NCI-H748 (cell line): ENCODE measurements around the gene INSIG1.

ENCODE experiments used
- DNase-seq: peaks from one replicate; lab custom pipeline; 2025; ENCODE audit not compliant: unreplicated experiment; lab: John Stamatoyannopoulos, UW

Gene INSIG1

DNA sequence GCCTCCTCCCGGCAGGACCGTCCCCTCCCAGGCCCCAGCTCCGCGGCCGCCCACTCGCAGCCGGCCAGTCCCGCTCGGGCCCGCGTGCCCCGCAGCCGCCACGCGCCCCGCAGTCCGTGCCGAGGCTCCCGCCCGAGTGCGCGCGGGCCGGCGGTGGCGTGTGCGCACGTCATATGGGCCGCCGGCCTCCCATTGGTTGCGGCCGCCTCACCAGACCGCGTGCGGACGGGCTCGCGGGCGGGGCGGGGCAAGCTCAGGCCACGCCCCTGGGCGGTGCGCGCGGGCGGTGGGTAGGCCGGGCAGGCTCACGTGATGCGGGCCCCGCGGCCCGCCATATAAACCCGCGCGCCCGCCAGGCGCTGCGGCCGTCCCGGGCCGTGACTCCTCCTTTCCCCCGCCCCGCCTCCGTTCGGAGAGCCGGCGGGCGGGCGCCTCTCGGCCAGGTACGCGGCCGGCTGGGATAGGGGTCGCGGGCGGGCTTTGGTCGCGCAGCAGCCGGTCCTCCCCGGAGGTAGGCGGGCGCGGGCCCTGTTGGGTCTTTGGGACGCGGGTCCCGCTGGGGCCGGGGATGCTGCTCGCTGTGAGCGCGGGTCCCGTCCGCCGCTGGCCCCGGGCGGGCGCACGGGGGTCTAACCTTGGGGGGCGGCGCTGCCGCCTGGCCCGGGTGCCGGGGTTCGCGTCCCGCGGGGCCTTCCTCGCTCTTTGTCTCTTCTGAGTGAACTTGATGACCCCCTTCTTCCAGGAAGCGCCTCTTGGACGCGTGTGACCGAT, at the start of gene INSIG1:
Gene INSIG1 (plus strand): TSS at position 362 of the 771 bp plus-strand sequence. CDS start 408 bp downstream, at position 770.
- DNase-seq: peak; percentile 94

DNA sequence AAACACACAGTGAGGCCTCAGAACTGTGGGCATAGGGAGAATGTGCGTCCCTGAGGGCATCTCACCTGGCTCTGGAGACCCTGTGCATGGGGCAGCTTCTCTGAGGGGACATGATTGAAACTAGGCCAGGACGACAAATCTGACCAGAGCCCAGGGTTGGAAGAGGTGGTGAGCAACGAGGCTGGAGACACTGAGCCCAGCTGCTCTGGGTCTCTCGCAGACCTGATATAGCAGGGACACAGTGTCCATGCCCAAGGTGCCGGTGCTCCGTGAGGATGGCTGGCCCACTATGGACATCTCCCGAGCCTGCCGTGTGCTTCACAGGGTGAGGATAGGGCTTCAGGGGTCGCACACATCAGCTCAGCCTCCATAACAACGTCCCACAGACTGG, 49.3 kb upstream of the INSIG1 start:
- no peak for DNase-seq

- DNase-seq: no peak
These were observed 45.8 kb upstream of the INSIG1 start for GRCh38 chr7:155251831-155252230.

- no peak for DNase-seq
These were observed 45.2 kb upstream of the INSIG1 start for GRCh38 chr7:155252444-155252887.

DNA sequence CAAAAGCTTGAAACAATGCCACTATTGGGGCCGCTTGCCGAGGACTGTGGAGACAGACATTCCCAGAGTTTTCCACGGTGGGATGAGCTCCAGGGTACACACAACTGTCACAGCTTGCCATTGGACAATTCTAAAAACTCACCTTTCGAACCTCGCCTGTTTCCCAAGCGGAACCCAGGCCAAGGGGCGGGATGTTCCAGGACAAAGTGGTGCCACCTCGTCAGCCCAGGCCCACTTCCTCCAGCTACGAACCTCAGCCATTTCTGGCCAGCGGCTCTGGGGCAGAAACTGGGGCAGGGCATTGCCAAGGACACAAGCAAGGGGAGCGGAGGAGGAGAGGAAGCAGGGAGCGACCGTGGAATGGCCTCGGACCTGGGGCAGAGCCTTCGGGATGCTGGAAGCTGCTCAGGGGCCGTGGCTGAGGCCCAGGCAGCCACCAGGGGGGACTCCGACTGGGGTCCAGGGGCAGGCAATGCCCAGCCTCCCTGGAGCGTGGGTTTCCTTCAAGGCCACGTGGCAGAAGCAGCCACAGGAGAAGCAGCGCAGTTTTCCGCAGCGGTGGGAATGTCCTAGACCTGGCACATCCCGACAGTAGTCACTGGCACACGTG, 44.7 kb upstream of the INSIG1 start:
- no peak for DNase-seq

DNA sequence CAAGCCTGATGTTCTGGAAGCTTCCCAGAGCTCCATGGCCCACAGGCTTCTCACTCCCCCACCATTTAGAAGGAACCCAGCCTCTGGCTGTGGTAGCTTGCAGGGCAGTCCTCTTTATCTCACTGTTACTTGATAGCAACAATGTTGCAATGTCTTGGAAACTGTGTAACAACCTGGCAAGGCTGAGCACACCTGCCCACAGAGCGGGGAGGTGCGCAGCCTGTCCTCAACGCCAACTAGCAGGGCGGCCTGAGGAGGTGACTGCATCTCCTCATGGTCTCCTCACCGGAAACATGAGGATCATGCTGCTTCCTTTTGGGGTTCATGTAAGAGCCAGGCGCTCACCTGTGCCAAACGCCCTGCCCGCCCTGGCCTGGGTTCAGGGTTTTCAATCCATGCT, 43.7 kb upstream of the INSIG1 start:
- DNase-seq: no peak

- DNase-seq: no peak
These were observed 42.6 kb upstream of the INSIG1 start for GRCh38 chr7:155255071-155255470.

DNA sequence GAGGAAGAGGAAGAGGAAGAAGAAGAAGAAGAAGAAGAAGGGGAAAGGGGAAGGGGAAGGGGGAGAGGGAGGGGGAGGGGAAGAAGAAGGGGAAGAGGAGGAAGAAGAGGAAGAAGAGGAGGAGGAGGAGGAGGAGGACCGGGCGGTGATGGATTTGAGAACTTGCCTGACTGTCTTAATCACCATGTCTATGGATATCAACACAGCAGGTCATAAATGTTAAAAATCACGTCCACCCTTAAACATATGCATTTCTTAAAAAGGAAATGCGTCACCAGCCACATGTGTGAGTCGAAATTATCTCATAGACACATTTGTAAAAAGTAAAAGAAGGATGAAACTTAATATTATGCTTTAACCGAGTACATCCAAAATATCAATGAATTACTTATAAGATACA, 42.1 kb upstream of the INSIG1 start:
- no peak for DNase-seq

DNA sequence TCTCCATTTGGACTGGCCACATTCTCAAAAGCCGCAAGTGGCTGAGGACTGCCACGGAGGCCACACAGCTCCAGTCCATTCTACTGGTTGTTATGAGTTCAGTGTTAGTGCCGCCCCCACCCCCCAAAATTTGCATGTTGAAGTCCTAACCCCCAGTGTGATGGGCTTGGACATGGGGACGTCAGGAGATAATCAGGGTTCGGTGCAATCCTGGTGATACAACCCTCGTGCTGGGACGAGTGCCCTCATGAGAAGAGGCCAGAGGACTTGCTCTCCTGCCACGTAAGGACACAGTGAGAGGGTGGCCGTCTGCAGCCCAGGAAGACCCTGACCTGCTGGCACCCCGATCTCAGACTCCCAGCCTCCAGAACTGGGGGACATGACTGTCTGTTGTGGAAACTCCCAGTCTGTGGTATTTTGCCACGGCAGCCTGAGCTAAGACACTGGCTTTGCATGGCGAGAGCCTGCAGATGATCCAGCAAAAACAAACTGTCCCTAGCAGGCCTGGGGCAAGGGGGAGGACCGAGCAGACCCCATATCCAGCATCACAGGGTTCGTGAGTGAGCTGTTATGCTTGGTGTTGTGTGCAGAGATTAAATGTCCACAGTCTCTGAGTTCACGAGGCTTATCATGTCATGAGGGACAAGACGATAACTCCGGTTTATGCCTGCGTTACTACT, 41.5 kb upstream of the INSIG1 start:
- DNase-seq: no peak

DNA sequence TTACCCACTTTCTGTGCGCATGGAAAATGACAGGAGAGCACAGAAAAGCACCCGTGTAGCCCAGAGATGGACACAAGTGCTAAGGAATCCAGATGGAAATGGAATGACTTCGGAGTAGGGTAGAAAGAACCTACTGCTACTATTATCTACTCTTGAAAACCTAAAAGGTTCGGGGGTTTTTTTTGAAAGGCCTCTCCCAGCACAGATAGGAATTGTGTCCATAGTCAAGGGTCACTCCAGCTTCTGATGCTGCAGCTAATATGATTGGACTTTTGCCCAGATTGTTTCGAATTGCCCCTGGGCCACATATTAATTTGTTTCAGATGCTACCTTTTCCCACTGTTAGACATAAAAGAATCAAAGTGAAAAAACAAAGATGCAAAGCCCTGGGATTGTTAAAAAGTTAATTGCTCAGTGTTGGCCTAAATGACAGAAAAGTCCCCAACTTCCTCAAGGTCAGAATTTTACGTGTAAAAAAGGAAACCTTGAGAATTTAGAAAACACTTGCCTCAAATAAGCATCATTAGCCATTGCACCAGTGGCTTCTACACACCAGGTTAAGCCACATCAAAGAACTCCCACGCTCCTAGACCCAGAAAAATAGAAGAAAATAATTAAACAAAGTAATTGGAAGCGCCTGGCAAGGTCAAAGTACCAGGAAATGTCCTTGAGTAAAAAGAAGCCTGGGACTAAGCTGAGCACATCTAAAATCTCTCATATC, 40.8 kb upstream of the INSIG1 start:
- DNase-seq: no peak

DNA sequence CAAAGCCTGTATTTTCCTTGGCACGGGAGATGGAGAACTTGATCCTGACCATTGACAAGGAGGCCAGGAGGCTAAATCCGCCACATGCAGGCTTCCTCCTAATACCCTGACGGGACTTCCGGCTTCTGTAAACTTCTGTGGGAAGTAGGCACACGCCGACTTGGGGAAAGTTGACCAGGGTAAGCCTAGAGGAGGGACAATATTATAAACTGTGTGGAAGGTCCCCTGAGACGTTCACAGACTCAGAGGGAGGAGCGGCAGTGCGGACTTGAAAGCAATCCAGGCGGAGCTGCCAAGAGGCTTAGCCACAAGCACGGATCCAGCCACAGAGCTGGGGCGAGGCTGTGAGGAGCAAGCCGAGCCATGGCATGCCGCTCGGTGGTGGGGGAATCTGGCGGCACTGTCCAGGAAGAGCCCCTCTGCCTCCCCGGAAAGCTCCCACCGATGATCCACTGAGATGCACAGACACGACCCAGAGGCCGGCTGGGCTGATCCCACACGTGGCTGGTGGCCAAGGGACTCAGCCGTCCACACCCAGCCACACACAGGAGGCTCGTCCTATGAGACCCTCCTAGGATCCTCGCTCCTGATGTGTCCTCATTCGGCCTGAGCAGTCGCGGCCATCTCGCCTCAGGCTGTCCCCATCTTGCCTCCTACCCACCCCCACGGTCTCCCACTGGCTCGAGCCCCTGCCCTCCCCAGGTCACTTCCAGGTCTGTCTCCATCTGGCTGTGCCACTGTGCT, 40.0 kb upstream of the INSIG1 start:
- no peak for DNase-seq

DNA sequence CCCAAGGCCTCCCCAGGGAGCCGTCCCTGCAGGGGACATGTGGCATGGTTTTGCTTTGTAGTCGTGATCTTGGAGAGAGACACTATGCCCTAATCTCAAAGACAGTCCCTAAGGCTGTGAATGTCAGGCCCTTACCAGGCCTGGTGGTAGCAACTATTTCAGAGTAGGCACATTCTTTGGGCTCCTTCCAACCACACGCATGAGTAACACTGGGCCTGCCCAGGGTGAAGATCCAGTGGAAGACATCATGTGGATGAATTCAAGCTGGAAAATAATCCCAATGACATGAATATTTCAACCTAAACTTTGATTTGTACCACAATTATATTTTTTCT, 39.5 kb upstream of the INSIG1 start:
- DNase-seq: no peak

GRCh38 chr7:155259866-155260497, 37.7 kb upstream of the INSIG1 start:
- DNase-seq: no peak

DNA sequence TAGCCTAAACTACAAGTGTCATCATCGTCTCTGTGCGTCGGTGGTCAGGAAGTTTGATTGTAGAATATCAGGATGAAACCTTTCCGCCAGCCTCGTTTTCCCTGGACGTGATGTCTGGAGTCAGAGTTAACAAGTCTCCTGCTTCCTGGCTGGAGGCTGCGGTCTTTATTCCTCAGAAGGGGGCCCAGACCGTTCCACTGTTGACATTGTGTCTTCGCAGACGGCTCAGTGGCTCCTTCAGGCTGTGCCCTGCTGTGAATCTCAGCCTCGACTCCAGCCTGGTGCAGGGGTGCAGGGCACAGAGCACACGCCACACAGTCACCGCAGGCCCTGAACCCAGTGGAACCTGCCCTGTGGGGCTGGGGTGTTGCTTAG, 37.2 kb upstream of the INSIG1 start:
- no peak for DNase-seq

DNA sequence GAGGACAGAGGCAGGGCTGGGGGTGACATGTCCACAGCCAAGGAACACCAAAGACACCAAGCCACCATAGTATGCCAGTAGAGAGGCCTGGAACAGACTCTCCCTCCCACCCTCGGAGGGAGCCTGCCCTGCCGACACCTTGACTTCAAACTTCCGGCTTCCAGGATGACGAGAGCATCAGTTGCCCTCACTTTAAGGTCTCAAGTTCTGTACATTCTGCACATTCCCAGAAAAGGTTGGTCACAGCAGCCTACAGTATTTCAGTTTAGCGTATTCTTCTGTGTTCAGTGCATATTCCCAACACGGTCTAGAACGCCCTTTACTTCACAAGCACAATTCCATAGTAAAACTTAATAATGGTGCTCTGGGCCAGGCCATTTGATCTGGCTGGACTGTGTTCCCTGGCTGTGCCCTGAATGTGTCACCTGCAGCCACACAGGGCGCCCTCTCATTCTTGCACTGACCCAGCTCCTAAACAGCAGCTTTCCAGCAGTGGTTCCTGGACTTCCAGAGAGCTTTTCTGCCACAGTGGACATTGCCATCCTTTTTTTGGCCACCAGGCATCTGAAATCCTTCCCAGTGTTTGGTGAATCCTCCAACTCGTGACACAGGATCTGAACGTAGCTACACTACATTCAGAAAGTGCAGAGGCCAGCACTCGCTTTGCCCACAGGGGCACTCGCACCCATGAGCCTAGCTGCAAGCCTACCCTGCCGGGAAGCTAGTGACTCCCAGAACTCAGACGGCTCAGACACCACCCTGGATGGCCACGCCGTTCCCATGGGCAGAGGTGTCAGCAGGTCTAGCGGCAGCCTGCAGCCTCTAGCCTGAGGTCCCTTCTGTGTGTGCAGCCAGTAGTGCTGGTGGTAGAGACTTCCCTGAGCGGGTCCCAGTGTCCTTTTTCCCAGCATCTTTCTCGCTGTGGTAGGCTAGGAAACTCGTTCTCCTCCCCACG, 36.4 kb upstream of the INSIG1 start:
- no peak for DNase-seq

DNA sequence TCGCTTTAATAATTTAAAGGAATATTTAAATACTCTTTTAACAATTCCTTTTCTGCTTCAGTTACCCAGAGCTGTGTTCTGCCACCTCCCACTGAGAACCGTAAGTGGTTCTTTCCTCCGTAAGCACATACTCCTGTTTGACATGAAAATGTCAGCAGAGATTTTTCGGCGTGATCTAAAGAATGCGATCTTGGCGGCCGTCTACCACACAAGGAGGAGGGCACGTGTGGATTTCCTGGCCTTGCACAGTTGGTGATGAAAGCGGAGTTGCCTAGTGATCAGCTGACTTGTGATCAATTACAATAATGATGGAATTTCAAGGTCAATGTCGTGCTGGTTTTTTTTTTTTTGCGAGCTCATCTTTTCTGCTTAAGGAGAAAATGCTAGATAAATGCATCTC, 35.6 kb upstream of the INSIG1 start:
- no peak for DNase-seq

GRCh38 chr7:155263051-155263450, 34.6 kb upstream of the INSIG1 start:
- DNase-seq: no peak

- DNase-seq: no peak
These were observed 34.0 kb upstream of the INSIG1 start for GRCh38 chr7:155263581-155264143.

- DNase-seq: no peak
These were observed 32.5 kb upstream of the INSIG1 start for GRCh38 chr7:155265144-155265543.
